Fibroblast of villous mesenchyme (primary cell): Measurements from ENCODE around the gene LUM. TPM values are rescaled to one million over a fixed set of nuclear protein-coding genes. Genes with fewer than 3 reads are reported as not detected.
A peak's percentile ranks its signal among the peaks of the same experiment; 100 is the strongest.

ENCODE experiments used
- DNase-seq: peaks from one replicate; pipeline ENCODE4 v3.0.0-alpha.2; 2010; ENCODE audit warnings: low read depth
- H3K4me3 ChIP-seq: 2 replicates; pipeline ENCODE4 v1.5.1; 2011; ENCODE audit warnings: low read depth, mild to moderate bottlenecking, low read length
- total RNA-seq: library from RNA; depleted of rRNA; stranded (reverse); fragments of >200 nt; gene quantifications from 2 replicates; pipeline ENCODE4 v1.2.3, GENCODE V29; 2012
- TF ChIP-seq, protein P1 (sequence below): IDR thresholded peaks from 2 replicates; pipeline ENCODE4 v1.5.1; 2012; ENCODE audit warnings: low read depth, mild to moderate bottlenecking, low read length; ENCODE audit not compliant: insufficient read depth

The LUM gene
- total RNA-seq, 1 donor, result 603 TPM

DNA sequence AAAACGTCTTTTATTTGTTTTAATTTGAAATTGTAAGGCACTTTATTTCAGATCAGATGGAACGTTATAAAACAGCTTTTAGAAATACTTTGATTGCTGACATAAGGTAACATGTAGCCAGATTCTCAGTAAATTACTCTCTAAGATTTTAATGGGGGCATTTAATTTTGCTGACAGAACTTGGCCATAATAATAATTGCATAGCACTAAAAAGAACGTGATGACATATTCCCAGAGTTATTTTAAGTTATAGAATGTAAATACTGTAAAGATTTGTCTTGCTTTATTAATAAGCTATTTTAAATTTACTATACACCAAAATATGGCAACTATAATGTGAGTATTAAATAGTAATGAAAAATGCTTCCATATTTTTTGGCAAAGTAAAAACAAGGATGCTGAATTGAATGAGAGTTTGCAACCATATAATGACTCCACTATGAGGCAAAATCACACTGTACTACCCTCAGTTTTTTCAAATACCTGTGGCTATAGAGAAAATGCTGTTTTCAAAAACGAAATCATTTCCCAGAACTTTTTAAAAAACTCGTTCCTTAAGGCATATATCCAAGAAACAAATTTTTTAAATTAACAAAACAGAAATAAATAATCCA, 876 bp downstream of the LUM start:
- no peak for DNase-seq

DNA sequence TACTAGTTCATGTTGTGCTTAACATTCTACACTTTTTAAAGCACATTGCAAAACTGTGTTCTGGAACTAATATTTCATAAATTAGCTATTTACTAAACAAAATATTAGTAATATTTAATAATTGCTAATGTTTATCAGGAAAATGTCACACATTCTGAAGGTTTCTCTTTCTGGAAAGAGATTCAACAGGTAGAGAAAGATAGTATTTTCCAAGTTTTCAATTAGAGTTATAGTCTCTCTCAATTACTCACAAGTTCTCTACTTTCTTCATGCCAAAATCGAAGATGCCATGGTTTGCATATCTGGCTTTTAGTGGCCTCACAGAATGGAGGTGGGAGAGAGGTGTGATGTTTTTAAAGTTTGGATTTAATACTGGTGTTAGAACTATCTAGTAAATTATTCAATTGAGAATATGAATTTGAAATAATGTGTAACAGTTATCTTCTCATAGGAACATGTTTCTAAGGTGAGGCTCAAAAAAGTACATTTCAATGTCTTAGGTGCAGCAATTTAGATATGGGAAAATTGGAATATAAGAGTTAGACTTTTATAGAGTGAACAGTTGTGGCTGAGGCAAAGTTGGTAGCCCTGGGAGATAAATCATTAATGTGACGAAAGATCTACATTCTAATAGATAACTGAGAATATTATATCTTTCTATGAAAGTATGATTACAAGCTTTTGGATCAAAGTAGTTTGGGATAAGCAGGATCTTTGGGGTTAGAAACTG, 1.5 kb downstream of the LUM start:
- DNase-seq, result no peak
- TF ChIP-seq, protein P1, sequence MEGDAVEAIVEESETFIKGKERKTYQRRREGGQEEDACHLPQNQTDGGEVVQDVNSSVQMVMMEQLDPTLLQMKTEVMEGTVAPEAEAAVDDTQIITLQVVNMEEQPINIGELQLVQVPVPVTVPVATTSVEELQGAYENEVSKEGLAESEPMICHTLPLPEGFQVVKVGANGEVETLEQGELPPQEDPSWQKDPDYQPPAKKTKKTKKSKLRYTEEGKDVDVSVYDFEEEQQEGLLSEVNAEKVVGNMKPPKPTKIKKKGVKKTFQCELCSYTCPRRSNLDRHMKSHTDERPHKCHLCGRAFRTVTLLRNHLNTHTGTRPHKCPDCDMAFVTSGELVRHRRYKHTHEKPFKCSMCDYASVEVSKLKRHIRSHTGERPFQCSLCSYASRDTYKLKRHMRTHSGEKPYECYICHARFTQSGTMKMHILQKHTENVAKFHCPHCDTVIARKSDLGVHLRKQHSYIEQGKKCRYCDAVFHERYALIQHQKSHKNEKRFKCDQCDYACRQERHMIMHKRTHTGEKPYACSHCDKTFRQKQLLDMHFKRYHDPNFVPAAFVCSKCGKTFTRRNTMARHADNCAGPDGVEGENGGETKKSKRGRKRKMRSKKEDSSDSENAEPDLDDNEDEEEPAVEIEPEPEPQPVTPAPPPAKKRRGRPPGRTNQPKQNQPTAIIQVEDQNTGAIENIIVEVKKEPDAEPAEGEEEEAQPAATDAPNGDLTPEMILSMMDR, result no peak
- peak overlapping the region; percentile 65 for H3K4me3 ChIP-seq

More for the DNA sequence above, 876 bp downstream of the LUM start:
- TF ChIP-seq, protein P1, result no peak
- peak overlapping the region; percentile 65 for H3K4me3 ChIP-seq

DNA sequence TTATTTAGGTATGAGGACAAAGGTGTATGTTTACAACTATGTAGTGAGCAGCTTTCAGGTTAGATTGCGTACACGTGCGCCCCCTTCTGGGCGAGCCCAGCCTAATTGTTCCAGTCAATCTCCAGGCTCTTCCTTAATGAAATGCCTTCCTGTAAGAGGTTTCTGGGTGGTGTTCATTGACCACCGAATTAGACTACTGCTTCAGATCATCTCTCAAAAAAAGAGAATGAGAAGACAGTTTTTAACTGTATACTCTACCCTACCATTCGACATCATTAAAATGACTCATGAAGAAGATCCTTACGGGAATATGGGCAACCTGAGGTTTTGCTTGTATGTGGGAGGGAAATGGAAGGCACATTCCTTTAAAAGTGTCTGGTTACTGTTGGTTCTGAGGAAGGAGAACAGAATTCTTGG, 2.1 kb downstream of the LUM start:
- TF ChIP-seq, protein P1, result peak; percentile 74
- peak; percentile 86 for DNase-seq
- peak overlapping the region; percentile 65 for H3K4me3 ChIP-seq

DNA sequence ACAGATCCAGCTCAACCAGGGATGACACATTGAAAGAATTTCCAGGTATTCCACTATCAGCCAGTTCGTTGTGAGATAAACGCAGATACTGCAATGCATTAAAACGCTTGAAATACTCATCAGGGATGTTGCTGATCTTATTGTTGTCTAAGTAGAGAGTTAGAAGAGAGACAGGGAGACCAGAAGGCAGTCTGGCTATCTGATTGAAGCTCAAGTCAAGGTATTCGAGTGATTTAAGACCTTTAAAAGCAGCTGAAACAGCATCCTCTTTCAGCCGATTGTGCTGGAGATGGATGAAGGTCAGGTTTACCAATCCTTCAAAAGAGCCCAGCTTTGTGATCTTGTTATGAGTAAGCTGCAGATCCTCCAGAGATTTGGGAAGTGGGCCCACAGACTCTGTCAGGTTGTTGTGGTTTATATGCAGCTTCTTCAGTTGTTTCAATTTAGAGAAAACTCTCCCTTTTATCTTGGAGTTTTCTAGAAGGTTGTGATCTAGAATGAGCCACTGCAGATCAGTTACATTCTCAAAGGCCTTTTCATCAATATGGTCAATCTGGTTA, 3.0 kb downstream of the LUM start:
- H3K4me3 ChIP-seq, result peak overlapping the region; percentile 65
- DNase-seq, result no peak

DNA sequence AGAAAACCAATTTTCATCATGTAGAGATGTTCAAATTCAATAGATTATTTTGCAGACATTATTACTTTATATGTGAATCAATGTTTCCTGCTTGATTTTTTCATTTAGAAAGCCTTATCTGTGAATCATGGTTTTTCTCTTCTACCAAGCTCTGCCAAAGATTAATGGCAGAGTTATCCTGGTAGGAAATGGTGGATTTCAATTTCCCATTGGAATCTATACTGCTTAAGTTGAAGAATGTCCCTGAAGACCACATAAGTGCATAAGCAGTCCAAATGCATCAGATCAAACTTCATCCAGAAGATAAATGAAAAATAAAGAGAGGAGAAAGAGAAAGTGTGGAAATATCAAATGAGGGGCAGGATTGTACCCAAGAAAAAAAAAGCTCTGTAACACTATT, 5.0 kb downstream of the LUM start:
- TF ChIP-seq, protein P1, result no peak
- DNase-seq, result no peak
- H3K4me3 ChIP-seq, result peak overlapping the region; percentile 65

More for the DNA sequence above, 3.0 kb downstream of the LUM start:
- TF ChIP-seq, protein P1, result no peak

DNA sequence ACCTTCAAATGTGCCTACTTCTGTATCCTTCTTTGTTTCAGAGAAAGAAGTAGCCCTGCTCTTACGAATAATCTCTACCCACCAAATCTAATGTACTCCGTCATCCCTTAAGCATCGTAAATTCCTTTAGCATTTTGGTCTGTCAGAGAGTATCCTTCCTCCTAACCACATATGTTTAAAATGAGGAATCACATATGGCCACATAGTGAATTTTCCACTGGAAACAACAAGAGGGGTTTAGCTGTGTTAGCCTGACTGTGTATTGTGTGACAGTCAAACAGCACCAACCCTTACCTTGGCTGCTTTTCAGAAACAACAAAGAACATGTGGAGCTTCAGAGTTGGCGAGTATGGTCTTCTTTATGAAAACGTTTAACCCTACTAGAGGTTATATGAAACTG, 5.5 kb downstream of the LUM start:
- TF ChIP-seq, protein P1, result no peak
- H3K4me3 ChIP-seq, result peak overlapping the region; percentile 65
- peak; percentile 72 for DNase-seq
